ENCODE data around the gene C10orf67. TPM values are rescaled to one million over a fixed set of nuclear protein-coding genes. Genes with fewer than 3 reads are reported as not detected.
"Not testable (repeated sequence)": the region's sequence is repeated elsewhere in the genome, so short reads cannot be mapped to it uniquely, and the experiment has no call there.

The C10orf67 gene
- total and polyA plus RNA-seq, 4 experiments from 2014 or later: 0.16 to 0.31 TPM; not detected in 2

GRCh38 chr10:23316406-23316805 lies 28.2 kb downstream of the C10orf67 start:
- DNase-seq: no peak
- Mint-ChIP-seq H3K4me3 (no peak overlapping the region), H3K4me1 (no peaks in the 10 kb centered on the region), H3K27ac (no peak overlapping the region), H3K9me3 (peaks cover 0 to 3% (median 0%) of the 10 kb centered on the region in 8 donors), H3K36me3 (no peaks in the 10 kb centered on the region), H3K27me3 (peaks cover 0 to 3% of the 10 kb centered on the region in 2 donors)
- intact Hi-C loops (cut with micrococcal nuclease): no loop called here
- Histone ChIP-seq H3K27me3 (ENCODE audit: insufficient read depth, low read length) (no peaks in the 10 kb centered on the region), H3K36me3 (ENCODE audit: insufficient read depth, low read length) (no peaks in the 10 kb centered on the region), H3K4me1 (ENCODE audit: insufficient read depth, low read length) (no peaks in the 10 kb centered on the region), H3K9me3 (ENCODE audit: control insufficient read depth in 1 of 2, low read length in 2 of 2) (no peaks in the 10 kb centered on the region), H3K4me3 (ENCODE audit: low read length in 2 of 2) (no peak overlapping the region), H3K27ac (ENCODE audit: low read depth, low read length) (no peak overlapping the region)
- CTCF ChIA-PET (ENCODE audit: partially characterized antibody): interaction anchor here (0.8 to 14.2 kb wide), 14 partner anchors 9 to 883 kb away, joined by 3 to 261 read pairs (median 11); no protein-coding TSS in a partner anchor
- POLR2A ChIA-PET (ENCODE audit: partially characterized antibody): interaction anchor here (0.6 kb wide), 1 partner anchor 130 kb away, joined by 3 read pairs; no protein-coding TSS in a partner anchor

- H3K4me1 ChIP-seq (ENCODE audit: insufficient read depth, low read length): no peaks in the 10 kb centered on the region
- no peak overlapping the region for H3K27ac ChIP-seq (ENCODE audit: low read depth, low read length)
- no peak for DNase-seq
- no peaks in the 10 kb centered on the region for H3K36me3 ChIP-seq (ENCODE audit: insufficient read depth, low read length)
- H3K4me3 ChIP-seq (ENCODE audit: low read length in 2 of 2): no peak overlapping the region
- intact Hi-C loops (cut with micrococcal nuclease): loop anchor here (1.0 to 2.0 kb wide), 5 partner anchors 209 to 1203 kb away; no protein-coding TSS in a partner anchor
- Mint-ChIP-seq H3K27ac (no peak overlapping the region), H3K36me3 (no peaks in the 10 kb centered on the region), H3K4me1 (no peaks in the 10 kb centered on the region), H3K27me3 (peaks cover 0 to 3% of the 10 kb centered on the region in 2 donors), H3K4me3 (no peak overlapping the region), H3K9me3 (peaks cover 0 to 3% (median 0%) of the 10 kb centered on the region in 8 donors)
- CTCF ChIA-PET (ENCODE audit: partially characterized antibody): interaction anchor here (0.8 to 14.2 kb wide), 14 partner anchors 9 to 883 kb away, joined by 3 to 261 read pairs (median 14); no protein-coding TSS in a partner anchor
- H3K27me3 ChIP-seq (ENCODE audit: insufficient read depth, low read length): no peaks in the 10 kb centered on the region
- POLR2A ChIA-PET (ENCODE audit: partially characterized antibody): interaction anchor here (1.2 kb wide), 1 partner anchor 123 kb away, joined by 4 read pairs; the partner anchor contains the start of gene OTUD1
- no peaks in the 10 kb centered on the region for H3K9me3 ChIP-seq (ENCODE audit: control insufficient read depth in 1 of 2, low read length in 2 of 2)
These were observed 28.6 kb downstream of the C10orf67 start for GRCh38 chr10:23315966-23316365.

GRCh38 chr10:23314835-23315239 lies 29.8 kb downstream of the C10orf67 start:
- Mint-ChIP-seq H3K4me3 (no peak overlapping the region), H3K4me1 (no peaks in the 10 kb centered on the region), H3K27ac (no peak overlapping the region), H3K9me3 (peaks cover 0 to 3% (median 0%) of the 10 kb centered on the region in 8 donors), H3K27me3 (peaks cover under 1 to 3% of the 10 kb centered on the region in 2 donors), H3K36me3 (no peaks in the 10 kb centered on the region)
- Histone ChIP-seq H3K4me1 (ENCODE audit: insufficient read depth, low read length) (no peaks in the 10 kb centered on the region), H3K27me3 (ENCODE audit: insufficient read depth, low read length) (no peaks in the 10 kb centered on the region), H3K4me3 (ENCODE audit: low read length in 2 of 2) (no peak overlapping the region), H3K9me3 (ENCODE audit: control insufficient read depth in 1 of 2, low read length in 2 of 2) (no peaks in the 10 kb centered on the region), H3K27ac (ENCODE audit: low read depth, low read length) (no peak overlapping the region), H3K36me3 (ENCODE audit: insufficient read depth, low read length) (no peaks in the 10 kb centered on the region)
- peak; percentile 55 to 68 (median 63) for DNase-seq
- ChIA-PET POLR2A (ENCODE audit: partially characterized antibody) (interaction anchor here (0.6 to 1.2 kb wide), 2 partner anchors 31 to 124 kb away, joined by 3 to 4 read pairs; partner anchors contain the start of gene OTUD1), CTCF (ENCODE audit: partially characterized antibody) (interaction anchor here (0.6 to 14.2 kb wide), 34 partner anchors 9 to 1204 kb away, joined by 3 to 261 read pairs (median 6); no protein-coding TSS in a partner anchor)
- intact Hi-C loops (cut with micrococcal nuclease): loop anchor here (1.0 to 2.0 kb wide), 5 partner anchors 210 to 1204 kb away; no protein-coding TSS in a partner anchor

GRCh38 chr10:23311034-23311433 lies 33.6 kb downstream of the C10orf67 start:
- Histone ChIP-seq H3K36me3 (ENCODE audit: insufficient read depth, low read length) (no peaks in the 10 kb centered on the region), H3K27ac (ENCODE audit: low read depth, low read length) (no peak overlapping the region), H3K27me3 (ENCODE audit: insufficient read depth, low read length) (no peaks in the 10 kb centered on the region), H3K9me3 (ENCODE audit: control insufficient read depth in 1 of 2, low read length in 2 of 2) (no peaks in the 10 kb centered on the region), H3K4me3 (ENCODE audit: low read length in 2 of 2) (no peak overlapping the region), H3K4me1 (ENCODE audit: insufficient read depth, low read length) (no peaks in the 10 kb centered on the region)
- H3K36me3 Mint-ChIP-seq: no peaks in the 10 kb centered on the region
- no peaks in the 10 kb centered on the region for H3K9me3 Mint-ChIP-seq
- peaks cover 1 to 7% of the 10 kb centered on the region in 2 donors for H3K27me3 Mint-ChIP-seq
- intact Hi-C loops (cut with micrococcal nuclease): no loop called here
- DNase-seq: no peak
- H3K4me1 Mint-ChIP-seq: no peaks in the 10 kb centered on the region
- H3K27ac Mint-ChIP-seq: no peak overlapping the region
- H3K4me3 Mint-ChIP-seq: no peak overlapping the region
- ChIA-PET POLR2A (ENCODE audit: partially characterized antibody) (no interaction called here), CTCF (ENCODE audit: partially characterized antibody) (interaction anchor here (1.6 to 14.2 kb wide), 2 partner anchors 14 to 218 kb away, joined by 4 to 261 read pairs; no protein-coding TSS in a partner anchor)

GRCh38 chr10:23310404-23310803 lies 34.2 kb downstream of the C10orf67 start:
- no peak for DNase-seq
- intact Hi-C loops (cut with micrococcal nuclease): no loop called here
- Mint-ChIP-seq H3K36me3 (no peaks in the 10 kb centered on the region), H3K4me3 (no peak overlapping the region), H3K27me3 (peaks cover 3 to 7% of the 10 kb centered on the region in 2 donors), H3K27ac (no peak overlapping the region), H3K4me1 (no peaks in the 10 kb centered on the region), H3K9me3 (no peaks in the 10 kb centered on the region)
- Histone ChIP-seq H3K9me3 (ENCODE audit: control insufficient read depth in 1 of 2, low read length in 2 of 2) (no peaks in the 10 kb centered on the region), H3K4me3 (ENCODE audit: low read length in 2 of 2) (no peak overlapping the region), H3K27ac (ENCODE audit: low read depth, low read length) (no peak overlapping the region), H3K27me3 (ENCODE audit: insufficient read depth, low read length) (no peaks in the 10 kb centered on the region), H3K36me3 (ENCODE audit: insufficient read depth, low read length) (no peaks in the 10 kb centered on the region), H3K4me1 (ENCODE audit: insufficient read depth, low read length) (no peaks in the 10 kb centered on the region)
- ChIA-PET CTCF (ENCODE audit: partially characterized antibody) (interaction anchor here (1.6 to 14.2 kb wide), 2 partner anchors 15 to 218 kb away, joined by 4 to 261 read pairs; no protein-coding TSS in a partner anchor), POLR2A (ENCODE audit: partially characterized antibody) (no interaction called here)

- CTCF ChIA-PET (ENCODE audit: partially characterized antibody); H3K27ac ChIP-seq (ENCODE audit: low read depth, low read length); H3K27me3 ChIP-seq (ENCODE audit: insufficient read depth, low read length); H3K4me3 ChIP-seq (ENCODE audit: low read length in 2 of 2); H3K9me3 ChIP-seq (ENCODE audit: control insufficient read depth in 1 of 2, low read length in 2 of 2); H3K4me1 Mint-ChIP-seq; H3K4me1 ChIP-seq (ENCODE audit: insufficient read depth, low read length); H3K4me3 Mint-ChIP-seq; H3K9me3 Mint-ChIP-seq; POLR2A ChIA-PET (ENCODE audit: partially characterized antibody); DNase-seq; H3K36me3 Mint-ChIP-seq; H3K27ac Mint-ChIP-seq; H3K36me3 ChIP-seq (ENCODE audit: insufficient read depth, low read length): not testable (repeated sequence)
- intact Hi-C loops (cut with micrococcal nuclease): loop anchor here (10.0 kb wide), 1 partner anchor 1305 kb away; no protein-coding TSS in a partner anchor
- H3K27me3 Mint-ChIP-seq: peaks cover 0 to 11% of the 10 kb centered on the region in 2 donors
These were observed 44.6 kb downstream of the C10orf67 start for GRCh38 chr10:23299961-23300360.

- intact Hi-C loops (cut with micrococcal nuclease): loop anchor here (10.0 kb wide), 1 partner anchor 1300 kb away; no protein-coding TSS in a partner anchor
- DNase-seq: no peak
These were observed 49.9 kb downstream of the C10orf67 start for GRCh38 chr10:23294638-23295247.

More at GRCh38 chr10:23294638-23295247, 49.9 kb downstream of the C10orf67 start:
- H3K9me3 Mint-ChIP-seq: no peaks in the 10 kb centered on the region
- ChIA-PET POLR2A (ENCODE audit: partially characterized antibody) (no interaction called here), CTCF (ENCODE audit: partially characterized antibody) (interaction anchor here (0.6 to 2.7 kb wide), 7 partner anchors 9 to 610 kb away, joined by 3 to 11 read pairs (median 3); no protein-coding TSS in a partner anchor)
- Histone ChIP-seq H3K4me3 (ENCODE audit: low read length in 2 of 2) (no peak overlapping the region), H3K9me3 (ENCODE audit: control insufficient read depth in 1 of 2, low read length in 2 of 2) (no peaks in the 10 kb centered on the region), H3K27ac (ENCODE audit: low read depth, low read length) (no peak overlapping the region), H3K4me1 (ENCODE audit: insufficient read depth, low read length) (no peaks in the 10 kb centered on the region), H3K36me3 (ENCODE audit: insufficient read depth, low read length) (no peaks in the 10 kb centered on the region), H3K27me3 (ENCODE audit: insufficient read depth, low read length) (no peaks in the 10 kb centered on the region)
- H3K27me3 Mint-ChIP-seq: peaks cover 8 to 19% of the 10 kb centered on the region in 2 donors
- H3K27ac Mint-ChIP-seq: no peak overlapping the region
- peaks cover 0 to 3% (median 0%) of the 10 kb centered on the region in 4 donors for H3K4me1 Mint-ChIP-seq
- H3K4me3 Mint-ChIP-seq: no peak overlapping the region
- H3K36me3 Mint-ChIP-seq: no peaks in the 10 kb centered on the region
